Pancreas (tissue), 10 donors: ENCODE measurements around the gene RASL12. TPM values are rescaled to one million over a fixed set of nuclear protein-coding genes. Genes with fewer than 3 reads are reported as not detected.

Experiments
- ATAC-seq, 4 donors: fragments of 200-7000 bp; cut with Tn5 transposase; one replicate each; pipeline versions ENCODE4 v1.8.0 to v1.9.1; 2020; ENCODE audit warnings: mild to moderate bottlenecking in 4 of 4, moderate library complexity in 4 of 4
- DNase-seq, 6 donors: peaks; one replicate each; pipeline ENCODE4 v3.0.0-alpha.2; 2020
- FAIRE-seq: peaks from 2 replicates; lab custom pipeline; 2012; peaks lifted over from hg19 to GRCh38; lab: Jason Lieb, UNC
- H3K27ac ChIP-seq, 4 donors: fragments of 200-600 bp; sonication (generic); 1 replicate in 3 of 4; 2 replicates in 1 of 4; pipeline versions ENCODE4 v1.5.0 to v1.8.0; 2020
- H3K27me3 ChIP-seq, 4 donors: fragments of 200-600 bp; one replicate each; pipeline ENCODE4 v1.8.0; 2021
- H3K36me3 ChIP-seq, 3 donors: fragments of 200-600 bp; sonication (generic) in 1 of 3; one replicate each; pipeline versions ENCODE4 v1.5.0 to v1.8.0; 2020 to 2021
- H3K4me1 ChIP-seq, 3 donors: fragments of 200-600 bp; one replicate each; pipeline ENCODE4 v1.8.0; 2021
- H3K4me3 ChIP-seq, 4 donors: fragments of 200-600 bp; sonication (generic) in 2 of 4; one replicate each; pipeline versions ENCODE4 v1.5.0 to v1.8.0; 2020 to 2021
- H3K9me3 ChIP-seq, 4 donors: fragments of 200-600 bp; one replicate each; pipeline ENCODE4 v1.8.0; 2021
- WGBS, 2 donors: extraction: QIAGEN DNeasy Blood & Tissue Kit; methylation state at CpG; one replicate each; pipeline ENCODE4 v1.1.7; 2013; 5-methylcytosine and 5-hydroxymethylcytosine counted together
- intact Hi-C, 3 donors: fragments of 100-400 bp; cut with DNase I; formaldehyde crosslinking; loops; one replicate each; pipeline versions ENCODE4 v1.11.1 to v1.14.2; 2022
- polyA plus RNA-seq, 2 donors: library from polyadenylated mRNA; stranded (reverse); fragments of 200-250 nt; gene quantifications; one replicate each; pipeline ENCODE4 v1.2.3, GENCODE V29; 2013
- total RNA-seq, 6 donors: library from RNA; stranded (reverse); fragmentation: NEBNext Ultra II Directional in 4 of 6; extraction: Animal tissue kit (Norgen Biotek cat#: 25700) in 4 of 6; gene quantifications; one replicate each; pipeline versions ENCODE4 v1.2.1 to v1.2.4, GENCODE V29; 2021 to 2023
- TF ChIP-seq, protein P1 (sequence below), 4 donors: fragments of 200-600 bp; sonication (generic) in 3 of 4; IDR thresholded peaks; one replicate each; pipeline versions ENCODE4 v1.5.0 to v1.8.0; 2021; ENCODE audit warnings: antibody characterized with exemption in 4 of 4
- donor health status: healthy with polysubstance abuse.
- donor health status: DM: no; HTN: no; CAD: no; lungs with moderate emphysema.
- donor health status: DM: no; HTN: no; CAD: no.
- donor health status: control.
- donor health status: control.
- donor health status: Bipolar disorder and iron deficiency.
- donor health status: DM: yes; HTN: yes; CAD: no.
- donor health status: DM: no; HTN: no; CAD: no.
- donor health status: DM: no; HTN: no; CAD: no.
- donor health status: DM: yes; HTN: yes; CAD: no.

The RASL12 gene
- total and polyA plus RNA-seq, 8 donors = 0.28 to 4.2 (median 1.7) TPM

DNA sequence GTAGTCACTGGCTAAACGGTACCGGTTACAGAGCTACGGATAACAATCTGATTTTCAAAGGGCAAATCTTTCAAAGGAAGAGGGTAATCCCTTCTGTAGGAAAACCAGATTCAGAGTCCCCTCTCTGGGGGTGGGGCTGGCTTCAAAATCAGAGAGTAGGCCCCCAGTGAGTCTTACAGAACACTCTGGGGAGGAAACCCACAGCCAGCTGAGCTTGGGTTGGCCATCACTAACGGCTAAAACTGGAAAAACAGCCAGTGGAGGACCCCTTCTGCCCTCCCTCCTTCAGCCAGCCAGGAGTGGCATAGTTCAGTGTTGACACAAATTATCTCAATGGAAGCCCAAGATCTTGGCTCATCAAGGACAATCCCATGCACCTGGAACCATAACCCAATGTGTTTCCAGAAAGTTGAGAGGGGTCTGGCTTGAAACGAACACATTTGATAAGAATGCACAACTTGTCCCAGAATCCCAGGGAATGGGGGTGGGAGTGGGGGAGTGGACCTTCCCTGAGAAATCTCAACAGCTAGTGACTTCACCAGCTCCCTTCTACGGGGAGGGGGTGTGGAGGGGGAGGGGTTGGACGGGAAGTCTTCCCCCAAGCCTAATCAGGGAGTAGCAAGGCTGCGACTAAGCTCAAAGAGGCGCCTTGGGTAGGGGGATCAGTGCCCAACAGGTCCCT, 1.0 kb downstream of the RASL12 start:
- H3K27ac ChIP-seq = no peak overlapping the region
- H3K27me3 ChIP-seq = peaks cover 0 to 5% (median 0%) of the 10 kb centered on the region in 4 donors
- H3K36me3 ChIP-seq = no peaks in the 10 kb centered on the region
- DNase-seq = no peak
- intact Hi-C loops = no loop called here
- 44 to 45% methylated on average over 9 of the region's 9 CpGs for WGBS, 2 donors
- FAIRE-seq = no peak
- peak in 1 of 4 donors; percentile 7 for ATAC-seq
- no peaks in the 10 kb centered on the region for H3K4me1 ChIP-seq
- H3K4me3 ChIP-seq = peak overlapping the region in 1 of 4 donors; percentile 24
- H3K9me3 ChIP-seq = no peaks in the 10 kb centered on the region
- TF ChIP-seq, protein P1, sequence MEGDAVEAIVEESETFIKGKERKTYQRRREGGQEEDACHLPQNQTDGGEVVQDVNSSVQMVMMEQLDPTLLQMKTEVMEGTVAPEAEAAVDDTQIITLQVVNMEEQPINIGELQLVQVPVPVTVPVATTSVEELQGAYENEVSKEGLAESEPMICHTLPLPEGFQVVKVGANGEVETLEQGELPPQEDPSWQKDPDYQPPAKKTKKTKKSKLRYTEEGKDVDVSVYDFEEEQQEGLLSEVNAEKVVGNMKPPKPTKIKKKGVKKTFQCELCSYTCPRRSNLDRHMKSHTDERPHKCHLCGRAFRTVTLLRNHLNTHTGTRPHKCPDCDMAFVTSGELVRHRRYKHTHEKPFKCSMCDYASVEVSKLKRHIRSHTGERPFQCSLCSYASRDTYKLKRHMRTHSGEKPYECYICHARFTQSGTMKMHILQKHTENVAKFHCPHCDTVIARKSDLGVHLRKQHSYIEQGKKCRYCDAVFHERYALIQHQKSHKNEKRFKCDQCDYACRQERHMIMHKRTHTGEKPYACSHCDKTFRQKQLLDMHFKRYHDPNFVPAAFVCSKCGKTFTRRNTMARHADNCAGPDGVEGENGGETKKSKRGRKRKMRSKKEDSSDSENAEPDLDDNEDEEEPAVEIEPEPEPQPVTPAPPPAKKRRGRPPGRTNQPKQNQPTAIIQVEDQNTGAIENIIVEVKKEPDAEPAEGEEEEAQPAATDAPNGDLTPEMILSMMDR (IDR thresholded peaks at IDR 0.05) = no peak

DNA sequence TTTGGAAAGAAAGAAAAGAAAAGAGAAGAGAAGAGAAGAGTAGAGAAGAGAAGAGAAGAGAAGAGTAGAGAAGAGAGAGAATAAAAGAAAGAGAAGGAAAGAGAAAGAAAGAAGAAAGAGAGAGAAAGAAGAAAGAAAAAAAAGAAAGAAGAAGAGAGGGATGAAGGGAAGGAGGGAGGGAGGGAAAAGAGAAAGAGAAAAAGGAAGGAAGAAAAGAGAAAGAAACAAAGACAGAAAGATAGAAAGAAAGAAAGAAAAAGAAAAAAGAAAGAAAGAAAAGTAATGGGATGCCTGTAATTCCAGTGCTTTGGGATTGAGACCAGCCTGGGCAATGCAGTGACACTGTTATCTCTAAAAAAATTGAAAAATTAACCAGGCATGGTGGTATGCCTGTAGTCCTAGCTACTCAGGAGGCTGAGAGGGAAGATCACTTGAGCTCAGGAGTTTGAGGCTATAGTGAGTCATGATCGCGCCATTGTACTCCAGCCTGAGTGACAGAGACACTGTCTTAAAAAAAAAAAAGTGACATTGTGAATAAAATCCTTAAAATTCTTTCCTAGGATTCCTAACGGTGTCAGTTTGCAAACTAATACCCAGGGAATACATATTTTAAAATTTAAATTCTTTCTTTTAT, 1.7 kb downstream of the RASL12 start:
- intact Hi-C loops = no loop called here
- FAIRE-seq = no peak

DNA sequence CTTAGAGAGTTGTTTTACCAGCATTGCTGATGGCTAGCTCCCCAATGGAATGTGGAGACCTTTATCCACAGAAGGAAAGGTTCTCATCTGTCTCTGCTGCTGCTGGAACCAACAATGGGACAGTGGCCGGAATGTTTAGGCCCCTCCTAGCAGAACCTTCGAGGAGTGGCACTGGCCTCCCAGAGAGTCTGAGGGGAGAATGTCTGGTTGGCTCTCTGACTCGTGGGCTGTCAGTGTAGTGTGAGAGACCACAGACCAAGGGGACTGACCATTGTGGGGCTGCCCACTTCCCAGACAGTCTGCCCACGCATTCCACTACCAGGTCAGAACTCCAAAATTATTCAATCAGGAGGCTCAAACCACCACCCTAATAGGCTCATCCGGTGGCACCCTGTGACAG, 5.1 kb downstream of the RASL12 start:
- Histone ChIP-seq H3K4me1 (no peaks in the 10 kb centered on the region), H3K27me3 (peaks cover 0 to 5% (median 0%) of the 10 kb centered on the region in 4 donors), H3K9me3 (no peaks in the 10 kb centered on the region), H3K36me3 (no peaks in the 10 kb centered on the region), H3K4me3 (no peak overlapping the region), H3K27ac (no peak overlapping the region)
- TF ChIP-seq, protein P1 (IDR thresholded peaks at IDR 0.05) = no peak
- DNase-seq (no peak), FAIRE-seq (no peak), ATAC-seq (no peak)
- intact Hi-C loops = no loop called here
- 73% methylated on average over 5 of the region's 5 CpGs for WGBS, 2 donors

More for the DNA sequence above, 1.7 kb downstream of the RASL12 start:
- 72 to 76% methylated on average over 3 of the region's 3 CpGs for WGBS, 2 donors
- Histone ChIP-seq H3K27me3 (peaks cover 0 to 5% (median 0%) of the 10 kb centered on the region in 4 donors), H3K9me3 (no peaks in the 10 kb centered on the region), H3K36me3 (no peaks in the 10 kb centered on the region), H3K4me3 (no peak overlapping the region), H3K27ac (no peak overlapping the region), H3K4me1 (no peaks in the 10 kb centered on the region)
- no peak for DNase-seq
- TF ChIP-seq, protein P1 (IDR thresholded peaks at IDR 0.05) = no peak
- no peak for ATAC-seq

DNA sequence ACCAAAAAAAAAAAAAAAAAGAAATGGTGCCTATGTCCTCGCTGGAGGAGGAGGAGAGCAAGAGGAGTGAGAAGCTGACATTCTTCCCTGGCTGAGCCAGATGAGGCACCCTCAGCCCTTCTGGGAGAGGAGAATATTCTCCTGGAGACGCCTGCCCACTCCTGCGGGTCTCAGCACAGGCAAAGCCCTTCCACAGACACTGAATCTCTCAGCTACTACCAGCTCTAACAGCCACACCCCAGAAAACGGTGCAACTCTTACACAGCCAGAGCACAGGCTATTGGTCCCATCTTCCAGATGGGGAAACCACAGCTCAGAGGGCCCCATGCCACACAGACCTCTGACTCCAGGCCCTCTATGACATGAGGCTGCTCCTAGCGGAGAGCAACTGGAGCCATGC, 5.7 kb downstream of the RASL12 start:
- Histone ChIP-seq H3K27ac (no peak overlapping the region), H3K36me3 (no peaks in the 10 kb centered on the region), H3K4me3 (no peak overlapping the region), H3K27me3 (no peaks in the 10 kb centered on the region), H3K9me3 (no peaks in the 10 kb centered on the region), H3K4me1 (no peaks in the 10 kb centered on the region)
- intact Hi-C loops = no loop called here
- no peak for FAIRE-seq
- TF ChIP-seq, protein P1 (IDR thresholded peaks at IDR 0.05) = no peak
- no peak for DNase-seq
- ATAC-seq = no peak
- WGBS, 2 donors = 77 to 89% methylated on average over 4 to 5 of the region's 5 CpGs
